Measurements from ENCODE around the gene STK35. TPM values are rescaled to one million over a fixed set of nuclear protein-coding genes. Genes with fewer than 3 reads are reported as not detected.

The STK35 gene
- total and polyA plus RNA-seq, 2 experiments from 2014 or later = 14.2 to 59.7 TPM

- H3K4me2 ChIP-seq = 0 out of 2 replicates have a peak overlapping the region, but pooled peaks have one; percentile 12
- no peaks in the 10 kb centered on the region for H3K9me3 Mint-ChIP-seq
- no peak overlapping the region for H2AFZ ChIP-seq
- no peaks in the 10 kb centered on the region for H3K36me3 Mint-ChIP-seq (ENCODE audit: low read depth)
- H3K27me3 Mint-ChIP-seq (ENCODE audit: insufficient read depth, low read depth, poor library complexity) = peaks cover 3% of the 10 kb centered on the region
- peak overlapping the region; percentile 12 for H3K27ac Mint-ChIP-seq
- TF ChIP-seq NANOG (IDR thresholded peaks at IDR 0.05; ENCODE audit: borderline replicate concordance) = no peak
- TF ChIP-seq, protein P1, sequence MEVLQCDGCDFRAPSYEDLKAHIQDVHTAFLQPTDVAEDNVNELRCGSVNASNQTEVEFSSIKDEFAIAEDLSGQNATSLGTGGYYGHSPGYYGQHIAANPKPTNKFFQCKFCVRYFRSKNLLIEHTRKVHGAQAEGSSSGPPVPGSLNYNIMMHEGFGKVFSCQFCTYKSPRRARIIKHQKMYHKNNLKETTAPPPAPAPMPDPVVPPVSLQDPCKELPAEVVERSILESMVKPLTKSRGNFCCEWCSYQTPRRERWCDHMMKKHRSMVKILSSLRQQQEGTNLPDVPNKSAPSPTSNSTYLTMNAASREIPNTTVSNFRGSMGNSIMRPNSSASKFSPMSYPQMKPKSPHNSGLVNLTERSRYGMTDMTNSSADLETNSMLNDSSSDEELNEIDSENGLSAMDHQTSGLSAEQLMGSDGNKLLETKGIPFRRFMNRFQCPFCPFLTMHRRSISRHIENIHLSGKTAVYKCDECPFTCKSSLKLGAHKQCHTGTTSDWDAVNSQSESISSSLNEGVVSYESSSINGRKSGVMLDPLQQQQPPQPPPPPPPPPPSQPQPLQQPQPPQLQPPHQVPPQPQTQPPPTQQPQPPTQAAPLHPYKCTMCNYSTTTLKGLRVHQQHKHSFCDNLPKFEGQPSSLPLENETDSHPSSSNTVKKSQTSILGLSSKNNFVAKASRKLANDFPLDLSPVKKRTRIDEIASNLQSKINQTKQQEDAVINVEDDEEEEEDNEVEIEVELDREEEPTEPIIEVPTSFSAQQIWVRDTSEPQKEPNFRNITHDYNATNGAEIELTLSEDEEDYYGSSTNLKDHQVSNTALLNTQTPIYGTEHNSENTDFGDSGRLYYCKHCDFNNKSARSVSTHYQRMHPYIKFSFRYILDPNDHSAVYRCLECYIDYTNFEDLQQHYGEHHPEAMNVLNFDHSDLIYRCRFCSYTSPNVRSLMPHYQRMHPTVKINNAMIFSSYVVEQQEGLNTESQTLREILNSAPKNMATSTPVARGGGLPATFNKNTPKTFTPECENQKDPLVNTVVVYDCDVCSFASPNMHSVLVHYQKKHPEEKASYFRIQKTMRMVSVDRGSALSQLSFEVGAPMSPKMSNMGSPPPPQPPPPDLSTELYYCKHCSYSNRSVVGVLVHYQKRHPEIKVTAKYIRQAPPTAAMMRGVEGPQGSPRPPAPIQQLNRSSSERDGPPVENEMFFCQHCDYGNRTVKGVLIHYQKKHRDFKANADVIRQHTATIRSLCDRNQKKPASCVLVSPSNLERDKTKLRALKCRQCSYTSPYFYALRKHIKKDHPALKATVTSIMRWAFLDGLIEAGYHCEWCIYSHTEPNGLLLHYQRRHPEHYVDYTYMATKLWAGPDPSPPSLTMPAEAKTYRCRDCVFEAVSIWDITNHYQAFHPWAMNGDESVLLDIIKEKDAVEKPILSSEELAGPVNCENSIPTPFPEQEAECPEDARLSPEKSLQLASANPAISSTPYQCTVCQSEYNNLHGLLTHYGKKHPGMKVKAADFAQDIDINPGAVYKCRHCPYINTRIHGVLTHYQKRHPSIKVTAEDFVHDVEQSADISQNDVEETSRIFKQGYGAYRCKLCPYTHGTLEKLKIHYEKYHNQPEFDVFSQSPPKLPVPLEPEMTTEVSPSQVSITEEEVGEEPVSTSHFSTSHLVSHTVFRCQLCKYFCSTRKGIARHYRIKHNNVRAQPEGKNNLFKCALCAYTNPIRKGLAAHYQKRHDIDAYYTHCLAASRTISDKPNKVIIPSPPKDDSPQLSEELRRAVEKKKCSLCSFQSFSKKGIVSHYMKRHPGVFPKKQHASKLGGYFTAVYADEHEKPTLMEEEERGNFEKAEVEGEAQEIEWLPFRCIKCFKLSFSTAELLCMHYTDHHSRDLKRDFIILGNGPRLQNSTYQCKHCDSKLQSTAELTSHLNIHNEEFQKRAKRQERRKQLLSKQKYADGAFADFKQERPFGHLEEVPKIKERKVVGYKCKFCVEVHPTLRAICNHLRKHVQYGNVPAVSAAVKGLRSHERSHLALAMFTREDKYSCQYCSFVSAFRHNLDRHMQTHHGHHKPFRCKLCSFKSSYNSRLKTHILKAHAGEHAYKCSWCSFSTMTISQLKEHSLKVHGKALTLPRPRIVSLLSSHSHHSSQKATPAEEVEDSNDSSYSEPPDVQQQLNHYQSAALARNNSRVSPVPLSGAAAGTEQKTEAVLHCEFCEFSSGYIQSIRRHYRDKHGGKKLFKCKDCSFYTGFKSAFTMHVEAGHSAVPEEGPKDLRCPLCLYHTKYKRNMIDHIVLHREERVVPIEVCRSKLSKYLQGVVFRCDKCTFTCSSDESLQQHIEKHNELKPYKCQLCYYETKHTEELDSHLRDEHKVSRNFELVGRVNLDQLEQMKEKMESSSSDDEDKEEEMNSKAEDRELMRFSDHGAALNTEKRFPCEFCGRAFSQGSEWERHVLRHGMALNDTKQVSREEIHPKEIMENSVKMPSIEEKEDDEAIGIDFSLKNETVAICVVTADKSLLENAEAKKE (CRISPR knock-in tag; IDR thresholded peaks at IDR 0.05) = peak; percentile 36; the same call in 1 of the 2 replicates
- H3K27ac ChIP-seq (ENCODE audit: low read depth) = 0 out of 2 replicates have a peak overlapping the region, but pooled peaks have one; percentile 12
- no peaks in the 10 kb centered on the region for H4K20me1 ChIP-seq (replicated peaks; ENCODE audit: insufficient read depth)
- ATAC-seq (peak; percentile 84), DNase-seq (ENCODE audit: low spot score) (peak; percentile 47)
- peaks cover 25% of the 10 kb centered on the region for H3K4me1 Mint-ChIP-seq
- H3K9me2 ChIP-seq (ENCODE audit: insufficient read depth) = no peaks in the 10 kb centered on the region
- H3K4me3 Mint-ChIP-seq = no peak overlapping the region
- peaks cover 15% of the 10 kb centered on the region for H3K4me1 ChIP-seq (ENCODE audit: insufficient read depth)
- H3F3A ChIP-seq (replicated peaks; ENCODE audit: low read depth) = no peaks in the 10 kb centered on the region
- H3K36me3 ChIP-seq (ENCODE audit: insufficient read depth) = no peaks in the 10 kb centered on the region
- H3K79me2 ChIP-seq (replicated peaks; ENCODE audit: insufficient read depth) = no peaks in the 10 kb centered on the region
- no peak overlapping the region for H3K4me3 ChIP-seq
- H3K27me3 ChIP-seq (ENCODE audit: insufficient read depth) = no peaks in the 10 kb centered on the region
Observed at GRCh38 chr20:2089447-2089846, 12.2 kb upstream of the STK35 start.

GRCh38 chr20:2093159-2093781 is 8.4 kb upstream of the STK35 start:
- Histone ChIP-seq H3K36me3 (ENCODE audit: insufficient read depth) (no peaks in the 10 kb centered on the region), H3F3A (replicated peaks; ENCODE audit: low read depth) (no peaks in the 10 kb centered on the region), H3K27ac (ENCODE audit: low read depth) (no peak overlapping the region), H3K4me3 (no peak overlapping the region), H3K79me2 (replicated peaks; ENCODE audit: insufficient read depth) (no peaks in the 10 kb centered on the region), H2AFZ (no peak overlapping the region), H4K20me1 (replicated peaks; ENCODE audit: insufficient read depth) (no peaks in the 10 kb centered on the region), H3K4me1 (ENCODE audit: insufficient read depth) (peaks cover 8% of the 10 kb centered on the region), H3K27me3 (ENCODE audit: insufficient read depth) (no peaks in the 10 kb centered on the region), H3K9me2 (ENCODE audit: insufficient read depth) (no peaks in the 10 kb centered on the region), H3K4me2 (no peak overlapping the region)
- Mint-ChIP-seq H3K36me3 (ENCODE audit: low read depth) (no peaks in the 10 kb centered on the region), H3K4me3 (no peak overlapping the region), H3K27ac (no peak overlapping the region), H3K27me3 (ENCODE audit: insufficient read depth, low read depth, poor library complexity) (peaks cover 3% of the 10 kb centered on the region), H3K9me3 (no peaks in the 10 kb centered on the region; the same call in 2 of the 3 replicates), H3K4me1 (peaks cover 17% of the 10 kb centered on the region)
- ATAC-seq (peak; percentile 70), DNase-seq (ENCODE audit: low spot score) (peak; percentile 80)
- TF ChIP-seq ZNF331 (CRISPR knock-in tag; IDR thresholded peaks at IDR 0.05; ENCODE audit: low read depth) (no peak), CTCF (conservative IDR thresholded peaks at IDR 0.05; ENCODE audit: low read depth in 2 of 2) (peak; percentile 91 to 96)
